ENCODE results near the gene CD40.

CD40 gene

GRCh38 chr20:46123482-46124245 lies 5.5 kb downstream of the CD40 start:
- no peak for DNase-seq

GRCh38 chr20:46126440-46127056 lies 8.4 kb downstream of the CD40 start:
- DNase-seq: no peak

- DNase-seq: no peak
Observed at GRCh38 chr20:46127396-46128010, 9.4 kb downstream of the CD40 start.

- DNase-seq: peak; percentile 67
Observed at GRCh38 chr20:46128310-46129151, 10.4 kb downstream of the CD40 start.

GRCh38 chr20:46129955-46130481 lies 11.9 kb downstream of the CD40 start:
- DNase-seq: peak; percentile 94

GRCh38 chr20:46130534-46130933 lies 12.4 kb downstream of the CD40 start:
- DNase-seq: peak; percentile 98

GRCh38 chr20:46131396-46131795 lies 13.3 kb downstream of the CD40 start:
- DNase-seq: no peak

GRCh38 chr20:46132705-46133120 lies 14.6 kb downstream of the CD40 start:
- DNase-seq: peak; percentile 79

GRCh38 chr20:46133886-46134654 lies 16.0 kb downstream of the CD40 start:
- DNase-seq: no peak

- DNase-seq: no peak
Observed at GRCh38 chr20:46134716-46135115, 16.6 kb downstream of the CD40 start.

- DNase-seq: peak; percentile 40
Observed at GRCh38 chr20:46135856-46136633, 17.9 kb downstream of the CD40 start.

GRCh38 chr20:46137816-46138215 lies 19.7 kb downstream of the CD40 start:
- peak; percentile 67 for DNase-seq

- DNase-seq: peak; percentile 97
Observed at GRCh38 chr20:46139266-46139889, 21.3 kb downstream of the CD40 start.

- peak; percentile 99 for DNase-seq
Observed at GRCh38 chr20:46139908-46140482, 21.9 kb downstream of the CD40 start.

GRCh38 chr20:46142124-46142523 lies 24.0 kb downstream of the CD40 start:
- DNase-seq: peak; percentile 27

GRCh38 chr20:46144432-46145025 lies 26.4 kb downstream of the CD40 start:
- no peak for DNase-seq

- peak; percentile 77 for DNase-seq
Observed at GRCh38 chr20:46145713-46146112, 27.6 kb downstream of the CD40 start.

GRCh38 chr20:46148313-46149208 lies 30.4 kb downstream of the CD40 start:
- DNase-seq: no peak

GRCh38 chr20:46150943-46151342 lies 32.8 kb downstream of the CD40 start:
- DNase-seq: no peak
